HepG2 (cell line): ENCODE data around the gene TRPC1. TPM values are rescaled to one million over a fixed set of nuclear protein-coding genes. Genes with fewer than 3 reads are reported as not detected.

Source experiments
- ATF3 ChIP-seq: sonication (generic); formaldehyde crosslinking; IDR thresholded peaks from 2 replicates; pipeline ENCODE4 v1.4.0; 2020; ENCODE audit warnings: missing genetic modification reagents
- CC2D1A ChIP-seq: sonication (generic); formaldehyde crosslinking; IDR thresholded peaks from 2 replicates; pipeline ENCODE4 v1.8.1; 2023; ENCODE audit warnings: mild to moderate bottlenecking, missing genetic modification reagents
- DDIT3 ChIP-seq: sonication (generic); formaldehyde crosslinking; IDR thresholded peaks from 2 replicates; pipeline ENCODE4 v1.4.0; 2020; ENCODE audit warnings: mild to moderate bottlenecking, missing genetic modification reagents
- DPF2 ChIP-seq: sonication (generic); formaldehyde crosslinking; IDR thresholded peaks from 2 replicates; pipeline ENCODE4 v1.4.0; 2020; ENCODE audit warnings: mild to moderate bottlenecking, low read depth, missing genetic modification reagents, borderline replicate concordance
- DR1 ChIP-seq: sonication (generic); formaldehyde crosslinking; IDR thresholded peaks from 2 replicates; pipeline ENCODE4 v1.8.0; 2021; ENCODE audit warnings: mild to moderate bottlenecking, missing genetic modification reagents, inconsistent platforms
- DRAP1 ChIP-seq: IDR thresholded peaks from 2 replicates; pipeline ENCODE4 v1.6.1; 2016; ENCODE audit warnings: missing genetic modification reagents, missing compliant biosample characterization
- GMEB2 ChIP-seq: IDR thresholded peaks from 2 replicates; pipeline ENCODE4 v1.6.1; 2016; ENCODE audit warnings: missing biosample characterization, missing genetic modification reagents, low read depth
- HOXA5 ChIP-seq: sonication (generic); formaldehyde crosslinking; IDR thresholded peaks from 2 replicates; pipeline ENCODE4 v1.4.0; 2020; ENCODE audit warnings: missing genetic modification reagents
- JARID2 ChIP-seq: sonication (generic); formaldehyde crosslinking; IDR thresholded peaks from 2 replicates; pipeline ENCODE4 v1.8.1; 2023; ENCODE audit warnings: missing genetic modification reagents, inconsistent platforms; ENCODE audit not compliant: insufficient replicate concordance
- MED8 ChIP-seq: sonication (generic); formaldehyde crosslinking; IDR thresholded peaks from 2 replicates; pipeline ENCODE4 v1.8.1; 2023; ENCODE audit warnings: mild to moderate bottlenecking, missing genetic modification reagents; ENCODE audit not compliant: insufficient replicate concordance
- PBX3 ChIP-seq: sonication (generic); formaldehyde crosslinking; IDR thresholded peaks from 2 replicates; pipeline ENCODE4 v1.8.1; 2023; ENCODE audit warnings: missing genetic modification reagents, inconsistent platforms, borderline replicate concordance
- RNF219 ChIP-seq: sonication (generic); formaldehyde crosslinking; IDR thresholded peaks from 2 replicates; pipeline ENCODE4 v1.5.0; 2020; ENCODE audit warnings: mild to moderate bottlenecking, missing genetic modification reagents
- SCMH1 ChIP-seq: sonication (generic); formaldehyde crosslinking; IDR thresholded peaks from 2 replicates; pipeline ENCODE4 v1.9.0; 2021; ENCODE audit warnings: missing genetic modification reagents, mild to moderate bottlenecking, borderline replicate concordance
- SIN3B ChIP-seq: fragments of 150-350 bp; IDR thresholded peaks from 2 replicates; pipeline ENCODE4 v1.6.1; 2014; ENCODE audit warnings: low read length
- SP1 ChIP-seq, 2 experiments: fragments of 450-650 bp in 1 of 2; sonication (generic) in 1 of 2; formaldehyde crosslinking in 1 of 2; IDR thresholded peaks; 2 replicates each; pipeline versions ENCODE4 v1.4.0 to v1.6.1; 2016 to 2020; ENCODE audit warnings: missing genetic modification reagents in 1 of 2
- ZFP36 ChIP-seq: fragments of 150-350 bp; IDR thresholded peaks from 2 replicates; pipeline ENCODE4 v1.6.1; 2018; ENCODE audit warnings: borderline replicate concordance, low read length, low read depth; ENCODE audit not compliant: partially characterized antibody
- ZNF362 ChIP-seq: sonication (generic); formaldehyde crosslinking; IDR thresholded peaks from 2 replicates; pipeline ENCODE4 v1.4.0; 2020; ENCODE audit warnings: missing genetic modification reagents, mild to moderate bottlenecking, borderline replicate concordance
- ZNF703 ChIP-seq: sonication (generic); formaldehyde crosslinking; IDR thresholded peaks from 2 replicates; pipeline ENCODE4 v1.5.1; 2020; ENCODE audit warnings: missing genetic modification reagents, mild to moderate bottlenecking, moderate library complexity, borderline replicate concordance
- ZNF792 ChIP-seq: IDR thresholded peaks from 2 replicates; pipeline ENCODE4 v1.6.1; 2016
- polyA plus RNA-seq, 8 experiments: library from polyadenylated mRNA; depleted of rRNA in 3 of 8; stranded (reverse) in 7 of 8; unstranded in 1 of 8; fragments of >200 nt; fragmentation: Illumina TruSeq in 4 of 8; extraction: Trizol in 4 of 8; gene quantifications; 2 replicates each; pipeline versions ENCODE4 v1.2.1 to v1.2.3, GENCODE V29; 2011 to 2016; ENCODE audit warnings: low read depth in 4 of 8, missing spikeins in 1 of 8, mixed read lengths in 1 of 8; ENCODE audit not compliant: insufficient read depth in 1 of 8
- total RNA-seq, 5 experiments: library from RNA; depleted of rRNA; stranded (reverse); fragments of >200 nt; fragmentation: Illumina TruSeq; extraction: Trizol; gene quantifications; 2 replicates each; pipeline ENCODE4 v1.2.3, GENCODE V29; 2016; ENCODE audit warnings: low read depth in 1 of 5

TRPC1 gene
- total and polyA plus RNA-seq, 2 of the 13 experiments (the other 11 are each of a cell fraction or from before 2014, with no cell fraction given) = 10.8 to 13.1 TPM

- TF ChIP-seq ZNF362 (CRISPR knock-in tag) = no peak
- TF ChIP-seq HOXA5 (CRISPR knock-in tag) = 0 out of 2 replicates have a peak, but pooled peaks have one; percentile 6
- TF ChIP-seq ATF3 (CRISPR knock-in tag) = peak; percentile 33; the same call in 1 of the 2 replicates
- TF ChIP-seq GMEB2 = no peak
- no peak; the same call in 1 of the 2 replicates for TF ChIP-seq DRAP1 (CRISPR knock-in tag)
- TF ChIP-seq DDIT3 = no peak
- no peak for TF ChIP-seq DR1 (CRISPR knock-in tag)
- no peak for TF ChIP-seq SCMH1 (CRISPR knock-in tag)
- TF ChIP-seq ZFP36 = no peak
- TF ChIP-seq JARID2 (CRISPR knock-in tag) = no peak
- TF ChIP-seq SP1 (IDR thresholded peaks at IDR 0.05) = no peak
- no peak for TF ChIP-seq SP1 (CRISPR knock-in tag; IDR thresholded peaks at IDR 0.05)
- TF ChIP-seq CC2D1A = no peak
- TF ChIP-seq ZNF792 (CRISPR knock-in tag) = peak; percentile 74; the same call in 1 of the 2 replicates
- TF ChIP-seq RNF219 = no peak
- no peak for TF ChIP-seq SIN3B
- TF ChIP-seq ZNF703 (CRISPR knock-in tag) = no peak
- no peak for TF ChIP-seq MED8
- no peak for TF ChIP-seq PBX3 (CRISPR knock-in tag)
- no peak for TF ChIP-seq DPF2 (CRISPR knock-in tag)
These were observed 985 bp downstream of the TRPC1 start (continued) for GRCh38 chr3:142724682-142725356.
